Mesenchymal stem cell (in vitro differentiated cells and primary cell): ENCODE measurements around the gene GSTM5.

Source experiments
- DNase-seq: peaks from one replicate; pipeline ENCODE4 v3.0.0-alpha.2; 2013
- H2AFZ ChIP-seq: one replicate; pipeline ENCODE4 v1.6.1; 2013; ENCODE audit warnings: low read depth, mild to moderate bottlenecking, control low read depth, inconsistent platforms, low read length, moderate library complexity
- H2AK5ac ChIP-seq: 2 replicates; pipeline ENCODE4 v1.6.1; 2013; ENCODE audit warnings: low read length, moderate library complexity, mild to moderate bottlenecking, inconsistent platforms; ENCODE audit not compliant: severe bottlenecking
- H2BK120ac ChIP-seq: one replicate; pipeline ENCODE4 v1.6.1; 2013; ENCODE audit warnings: low read depth, mild to moderate bottlenecking, inconsistent platforms, low read length, moderate library complexity
- H2BK12ac ChIP-seq, 2 experiments: one replicate each; pipeline ENCODE4 v1.6.1; 2013; ENCODE audit warnings: inconsistent platforms in 2 of 2, low read length in 2 of 2, mild to moderate bottlenecking in 2 of 2, moderate library complexity in 2 of 2, control low read depth in 1 of 2
- H2BK15ac ChIP-seq: one replicate; pipeline ENCODE4 v1.6.1; 2013; ENCODE audit warnings: mild to moderate bottlenecking, low read depth, inconsistent platforms; ENCODE audit not compliant: poor library complexity, severe bottlenecking
- H2BK5ac ChIP-seq: 2 replicates; pipeline ENCODE4 v1.6.1; 2013; ENCODE audit warnings: low read depth, mild to moderate bottlenecking, low read length, control low read depth, inconsistent platforms; ENCODE audit not compliant: poor library complexity, severe bottlenecking
- H3K14ac ChIP-seq, 2 experiments: one replicate each; pipeline ENCODE4 v1.6.1; 2013; ENCODE audit warnings: inconsistent platforms in 2 of 2, low read length in 2 of 2, control low read depth in 1 of 2, mild to moderate bottlenecking in 1 of 2, moderate library complexity in 1 of 2
- H3K18ac ChIP-seq, 2 experiments: one replicate each; pipeline ENCODE4 v1.6.1; 2013; ENCODE audit warnings: inconsistent platforms in 2 of 2, low read length in 2 of 2, control low read depth in 1 of 2, low read depth in 1 of 2, mild to moderate bottlenecking in 1 of 2
- H3K23ac ChIP-seq, 2 experiments: one replicate each; pipeline ENCODE4 v1.6.1; 2013; ENCODE audit warnings: inconsistent platforms in 2 of 2, low read length in 2 of 2, mild to moderate bottlenecking in 2 of 2, moderate library complexity in 2 of 2, control low read depth in 1 of 2
- H3K27ac ChIP-seq: 2 replicates; pipeline ENCODE4 v1.5.1; 2013; ENCODE audit warnings: mild to moderate bottlenecking, moderate library complexity, low read length, control low read depth, inconsistent platforms; ENCODE audit not compliant: poor library complexity, severe bottlenecking
- H3K27me3 ChIP-seq, 2 experiments: 2 replicates each; pipeline versions ENCODE4 v1.6.1 to v1.7.0; 2013; ENCODE audit warnings: low read length in 2 of 2, mild to moderate bottlenecking in 2 of 2, moderate library complexity in 2 of 2, control low read depth in 1 of 2, inconsistent platforms in 1 of 2; ENCODE audit not compliant: control insufficient read depth in 1 of 2, insufficient read depth in 1 of 2
- H3K36me3 ChIP-seq, 2 experiments: 2 replicates each; pipeline versions ENCODE4 v1.6.1 to v1.7.0; 2013; ENCODE audit warnings: low read length in 2 of 2, control low read depth in 1 of 2, inconsistent platforms in 1 of 2, low read depth in 1 of 2, mild to moderate bottlenecking in 1 of 2; ENCODE audit not compliant: insufficient read depth in 2 of 2, control insufficient read depth in 1 of 2
- H3K4ac ChIP-seq, 2 experiments: one replicate each; pipeline ENCODE4 v1.6.1; 2013; ENCODE audit warnings: inconsistent platforms in 2 of 2, low read length in 2 of 2, mild to moderate bottlenecking in 2 of 2, moderate library complexity in 2 of 2, control low read depth in 1 of 2, low read depth in 1 of 2
- H3K4me1 ChIP-seq: 2 replicates; pipeline ENCODE4 v1.6.1; 2013; ENCODE audit warnings: low read depth, low read length, control low read depth; ENCODE audit not compliant: control insufficient read depth, insufficient read depth
- H3K4me2 ChIP-seq: 2 replicates; pipeline ENCODE4 v1.6.1; 2013; ENCODE audit warnings: low read length, mild to moderate bottlenecking, inconsistent platforms; ENCODE audit not compliant: poor library complexity, severe bottlenecking
- H3K4me3 ChIP-seq, 2 experiments: 2 replicates each; pipeline versions ENCODE4 v1.5.1 to v1.7.0; 2013; ENCODE audit warnings: low read length in 2 of 2, mild to moderate bottlenecking in 2 of 2, control low read depth in 1 of 2, low read depth in 1 of 2; ENCODE audit not compliant: insufficient read depth in 1 of 2
- H3K79me1 ChIP-seq: replicated peaks from 2 replicates; pipeline ENCODE4 v1.6.1; 2013; ENCODE audit warnings: mild to moderate bottlenecking, control low read depth, low read length, inconsistent platforms; ENCODE audit not compliant: poor library complexity, severe bottlenecking
- H3K9ac ChIP-seq: 2 replicates; pipeline ENCODE4 v1.7.0; 2013; ENCODE audit warnings: mild to moderate bottlenecking, low read length, moderate library complexity
- H3K9me3 ChIP-seq: 2 replicates; pipeline ENCODE4 v1.7.0; 2013; ENCODE audit warnings: mild to moderate bottlenecking, low read length; ENCODE audit not compliant: control insufficient read depth
- H4K8ac ChIP-seq: one replicate; pipeline ENCODE4 v1.6.1; 2013; ENCODE audit warnings: inconsistent platforms, mild to moderate bottlenecking, low read length, moderate library complexity
- H4K91ac ChIP-seq: one replicate; pipeline ENCODE4 v1.6.1; 2013; ENCODE audit warnings: mild to moderate bottlenecking, low read length, inconsistent platforms
- WGBS: methylation state at CpG from one replicate; pipeline ENCODE4 v1.1.7; 2013; ENCODE audit warnings: mixed read lengths; 5-methylcytosine and 5-hydroxymethylcytosine counted together

The GSTM5 gene

DNA sequence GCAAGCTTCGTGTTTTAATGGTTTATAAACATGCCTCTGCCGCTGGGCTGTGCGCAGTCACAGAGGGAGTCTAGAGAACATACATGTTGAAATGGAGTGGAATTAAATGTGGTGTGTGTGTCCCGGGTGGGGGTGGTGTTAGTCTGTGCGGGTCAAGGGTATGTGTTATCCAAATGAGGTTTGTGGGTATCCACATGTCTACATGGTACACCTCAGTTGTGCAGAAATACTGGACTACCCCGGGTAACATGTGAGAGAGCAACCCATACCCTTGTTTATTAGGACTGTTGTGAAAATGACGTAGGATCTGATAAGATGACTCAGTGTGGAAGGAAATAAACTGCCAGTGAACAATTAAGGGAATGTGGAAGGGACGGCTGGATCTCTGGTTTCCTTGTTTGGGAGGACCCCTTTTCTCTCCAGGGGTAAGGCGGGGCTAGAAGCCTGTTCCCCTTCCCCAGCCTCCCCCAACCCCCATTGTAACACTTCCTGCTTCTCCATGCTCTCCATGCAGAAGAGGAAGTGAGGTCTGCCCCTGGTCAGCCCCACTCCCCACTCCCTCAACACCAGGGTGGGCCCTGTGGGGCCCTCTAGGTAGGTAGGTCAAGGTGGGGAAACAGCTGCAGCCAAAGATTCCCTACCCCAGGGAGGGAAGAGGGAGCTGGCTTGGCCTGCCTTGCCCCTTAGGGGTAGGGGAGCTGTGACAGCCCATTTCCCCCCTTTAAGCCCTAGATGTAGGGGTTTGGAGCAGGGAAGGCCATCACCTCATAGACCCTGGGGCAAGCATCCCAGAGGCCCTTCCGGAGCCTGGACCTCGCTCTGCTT, 51.0 kb downstream of the GSTM5 start:
- WGBS, result 71% methylated on average over 10 of the region's 11 CpGs

DNA sequence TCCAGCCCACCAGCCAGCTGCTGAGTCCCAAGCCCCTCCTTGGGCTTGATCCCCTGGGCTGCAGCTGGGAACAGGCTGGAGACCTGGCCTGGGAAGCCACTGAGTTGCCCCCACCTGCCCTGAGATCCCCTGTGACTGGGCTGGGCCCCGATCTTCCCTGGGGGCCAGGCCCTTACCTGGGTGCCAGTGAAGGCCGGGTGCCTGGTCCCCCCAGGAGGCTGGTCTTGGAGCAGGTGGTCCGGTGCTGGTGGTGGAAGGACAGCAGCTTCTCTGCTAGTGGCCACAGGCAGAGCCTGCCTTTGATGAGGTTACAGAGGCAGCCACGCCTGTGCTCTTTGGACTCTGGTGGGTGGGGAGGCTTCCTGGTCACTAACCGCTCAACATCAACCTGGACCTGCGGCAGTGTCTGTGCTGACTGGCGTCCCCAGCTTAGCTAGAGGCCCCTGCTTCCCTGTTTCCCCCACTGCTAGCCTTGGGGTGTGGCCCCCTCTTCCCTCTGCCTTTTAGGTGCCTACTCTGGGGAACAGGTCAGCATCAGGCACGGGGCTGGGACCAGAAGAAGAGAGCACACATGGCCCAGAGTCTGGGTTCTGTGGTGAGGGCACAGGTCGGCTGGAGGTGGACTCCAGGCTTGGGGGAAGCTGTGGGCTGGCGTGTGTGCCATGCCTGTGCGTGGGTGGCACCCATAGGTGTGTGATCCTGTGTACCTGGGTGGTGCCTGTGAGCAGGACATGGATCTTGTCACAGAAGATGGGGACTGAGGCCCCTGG, 51.8 kb downstream of the GSTM5 start, which contains the start of gene EPS8L3:
Gene EPS8L3, minus strand, starts transcription at position 278 of the 770 bp plus-strand sequence. CDS start 2,174 bp downstream, outside the sequence.
- Histone ChIP-seq H2AFZ (peak within 1 kb of the TSS; percentile 42), H3K4me2 (no peak within 1 kb of the TSS), H3K36me3 (no peaks in the 10 kb centered on the region), H3K27me3 (peaks cover 7 to 13% of the 10 kb centered on the region in 2 experiments), H2BK15ac (no peak within 1 kb of the TSS), H3K27ac (no peak within 1 kb of the TSS), H4K8ac (peak within 1 kb of the TSS; percentile 91), H4K91ac (peak within 1 kb of the TSS; percentile 90), H3K9me3 (no peaks in the 10 kb centered on the region), H3K14ac (peak within 1 kb of the TSS in 1 of 2 experiments; percentile 86), H2BK12ac (peak within 1 kb of the TSS; percentile 34 to 86), H3K9ac (no peak within 1 kb of the TSS), H3K4ac (peak within 1 kb of the TSS; percentile 92 to 95), H3K18ac (peak within 1 kb of the TSS; percentile 78 to 85), H3K4me1 (no peaks in the 10 kb centered on the region), H2BK120ac (peak within 1 kb of the TSS; percentile 94), H3K23ac (no peak within 1 kb of the TSS), H3K79me1 (no peaks in the 10 kb centered on the region), H3K4me3 (no peak within 1 kb of the TSS), H2AK5ac (no peak within 1 kb of the TSS), H2BK5ac (no peak within 1 kb of the TSS)
- 98% methylated on average over 11 of the region's 11 CpGs for WGBS
- DNase-seq, result no peak

More for the DNA sequence above, 51.0 kb downstream of the GSTM5 start:
- Histone ChIP-seq H4K8ac (peak overlapping the region; percentile 91), H3K4ac (peak overlapping the region; percentile 92 to 95), H3K4me2 (no peak overlapping the region), H4K91ac (peak overlapping the region; percentile 90), H3K14ac (peak overlapping the region in 1 of 2 experiments; percentile 86), H3K9ac (no peak overlapping the region), H2BK15ac (no peak overlapping the region), H3K27ac (no peak overlapping the region), H2AFZ (peak overlapping the region; percentile 42), H3K4me1 (no peaks in the 10 kb centered on the region), H2BK120ac (peak overlapping the region; percentile 94), H3K79me1 (no peaks in the 10 kb centered on the region), H3K36me3 (no peaks in the 10 kb centered on the region), H2BK12ac (peak overlapping the region; percentile 34 to 86), H2AK5ac (no peak overlapping the region), H3K27me3 (peaks cover 7 to 13% of the 10 kb centered on the region in 2 experiments), H3K9me3 (no peaks in the 10 kb centered on the region), H3K18ac (peak overlapping the region; percentile 78 to 85), H3K4me3 (no peak overlapping the region), H3K23ac (no peak overlapping the region), H2BK5ac (no peak overlapping the region)
- DNase-seq, result peak; percentile 95

GRCh38 chr1:109764561-109765482, 52.8 kb downstream of the GSTM5 start:
- H2BK12ac ChIP-seq, result no peak overlapping the region
- H2BK120ac ChIP-seq, result no peak overlapping the region

More at GRCh38 chr1:109764561-109765482, 52.8 kb downstream of the GSTM5 start:
- Histone ChIP-seq H3K79me1 (no peaks in the 10 kb centered on the region), H4K91ac (no peak overlapping the region), H3K4me3 (no peak overlapping the region), H2BK15ac (peak overlapping the region; percentile 27), H3K14ac (peak overlapping the region in 1 of 2 experiments; percentile 11), H3K27ac (no peak overlapping the region), H3K4ac (peak overlapping the region in 1 of 2 experiments; percentile 32), H2AFZ (no peak overlapping the region), H3K23ac (no peak overlapping the region), H2AK5ac (no peak overlapping the region), H3K27me3 (peaks cover 7 to 13% of the 10 kb centered on the region in 2 experiments), H3K18ac (no peak overlapping the region), H3K9me3 (no peaks in the 10 kb centered on the region), H3K9ac (no peak overlapping the region), H3K4me1 (peaks cover 5% of the 10 kb centered on the region), H3K4me2 (no peak overlapping the region), H4K8ac (no peak overlapping the region), H2BK5ac (no peak overlapping the region), H3K36me3 (no peaks in the 10 kb centered on the region)
- no peak for DNase-seq
- 96% methylated on average over 8 of the region's 13 CpGs for WGBS
